T-helper 1 cell treated with Interleukin-12 subunit alpha and Interleukin-12 subunit beta and Interleukin-4 antibody, amounts not matched to agents 30 ng/mL and 1 ng/mL, for 36 hours (primary cell): Measurements from ENCODE around the gene MAP2K7. TPM values are rescaled to one million over a fixed set of nuclear protein-coding genes. Genes with fewer than 3 reads are reported as not detected.
"Not testable (repeated sequence)": the region's sequence is repeated elsewhere in the genome, so short reads cannot be mapped to it uniquely, and the experiment has no call there.

Experiments used
- intact Hi-C: fragments of 100-400 bp; cut with micrococcal nuclease; formaldehyde crosslinking; loops from one replicate; pipeline ENCODE4 v1.15.1; 2024
- total RNA-seq: library from RNA; stranded (reverse); gene quantifications from 2 replicates; pipeline ENCODE4 v1.2.3, GENCODE V29; 2022

Gene MAP2K7
- total RNA-seq, 1 donor from 2014 or later: 45.6 TPM

DNA sequence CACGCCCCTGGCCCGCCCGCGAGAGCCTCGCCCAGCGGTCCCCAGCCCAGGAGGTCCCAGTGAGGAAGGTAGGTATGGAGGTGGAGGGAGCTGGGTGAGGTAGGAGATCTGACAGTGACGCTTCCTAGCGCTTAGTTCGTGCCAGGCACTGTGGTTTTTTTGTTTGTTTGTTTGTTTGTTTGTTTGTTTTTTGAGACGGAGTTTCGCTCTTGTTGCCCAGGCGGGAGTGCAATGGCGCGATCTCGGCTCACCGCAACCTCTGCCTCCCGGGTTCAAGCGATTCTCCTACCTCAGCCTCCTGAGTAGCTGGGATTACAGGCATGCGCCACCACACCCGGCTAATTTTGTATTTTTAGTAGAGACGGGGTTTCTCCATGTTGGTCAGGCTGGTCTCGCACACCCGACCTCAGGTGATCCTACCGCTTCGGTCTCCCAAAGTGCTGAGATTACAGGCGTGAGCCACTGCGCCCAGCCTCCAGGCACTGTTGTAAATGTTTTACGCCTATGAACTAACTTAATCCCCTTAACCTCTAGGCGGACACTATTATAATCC, 14.5 kb downstream of the MAP2K7 start:
- intact Hi-C loops: not testable (repeated sequence)

GRCh38 chr19:7918615-7919421, 15.1 kb downstream of the MAP2K7 start:
- intact Hi-C loops: no loop called here

GRCh38 chr19:7919610-7920518, 16.2 kb downstream of the MAP2K7 start, which contains the start of gene SNAPC2:
Gene SNAPC2 (plus strand): TSS chr19:7920338. CDS start chr19:7920367, 29 bp downstream.
- intact Hi-C loops: loop anchor here (1.0 to 10.0 kb wide), 18 partner anchors 17 to 1873 kb away; partner anchors contain the start of genes ALKBH7, ELAVL1, MAP2K7 and MARCHF2

- intact Hi-C loops: loop anchor here (1.0 to 10.0 kb wide), 18 partner anchors 17 to 1872 kb away; partner anchors contain the start of genes ALKBH7, ELAVL1, MAP2K7 and MARCHF2
Observed at GRCh38 chr19:7920519-7921301, 17.0 kb downstream of the MAP2K7 start.

GRCh38 chr19:7921302-7921966, 17.8 kb downstream of the MAP2K7 start:
- intact Hi-C loops: loop anchor here (2.0 to 10.0 kb wide), 9 partner anchors 69 to 1871 kb away; partner anchors contain the start of genes ALKBH7, ELAVL1, NDUFA7 and PNPLA6

GRCh38 chr19:7921967-7922835, 18.5 kb downstream of the MAP2K7 start:
- intact Hi-C loops: loop anchor here (2.0 to 10.0 kb wide), 9 partner anchors 69 to 1871 kb away; partner anchors contain the start of genes ALKBH7, ELAVL1, NDUFA7 and PNPLA6

DNA sequence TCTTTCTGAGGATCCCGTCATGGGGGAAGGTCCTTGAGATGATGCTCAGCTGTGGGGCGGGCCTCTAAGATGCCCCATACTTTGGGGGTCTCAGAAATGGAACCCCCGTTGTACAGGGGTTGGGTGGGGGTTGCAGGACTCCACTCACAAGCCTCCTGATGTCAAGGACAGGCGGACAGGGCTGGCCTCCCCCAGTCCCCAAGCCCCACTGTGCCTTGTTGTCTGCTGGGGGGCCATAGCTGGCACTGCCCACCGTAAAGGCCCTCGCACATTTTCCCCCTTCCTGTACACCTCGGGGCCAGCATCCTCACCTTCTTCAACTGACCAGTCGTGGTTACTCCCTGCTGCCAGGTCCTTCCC, 19.1 kb downstream of the MAP2K7 start:
- intact Hi-C loops: loop anchor here (5.0 to 10.0 kb wide), 4 partner anchors 241 to 1551 kb away; partner anchors contain the start of genes ALKBH7, NDUFA7, RPS28 and TRAPPC5

- intact Hi-C loops: loop anchor here (5.0 to 10.0 kb wide), 4 partner anchors 241 to 1551 kb away; partner anchors contain the start of genes ALKBH7, NDUFA7, RPS28 and TRAPPC5
Observed at GRCh38 chr19:7923295-7924191, 19.9 kb downstream of the MAP2K7 start.

DNA sequence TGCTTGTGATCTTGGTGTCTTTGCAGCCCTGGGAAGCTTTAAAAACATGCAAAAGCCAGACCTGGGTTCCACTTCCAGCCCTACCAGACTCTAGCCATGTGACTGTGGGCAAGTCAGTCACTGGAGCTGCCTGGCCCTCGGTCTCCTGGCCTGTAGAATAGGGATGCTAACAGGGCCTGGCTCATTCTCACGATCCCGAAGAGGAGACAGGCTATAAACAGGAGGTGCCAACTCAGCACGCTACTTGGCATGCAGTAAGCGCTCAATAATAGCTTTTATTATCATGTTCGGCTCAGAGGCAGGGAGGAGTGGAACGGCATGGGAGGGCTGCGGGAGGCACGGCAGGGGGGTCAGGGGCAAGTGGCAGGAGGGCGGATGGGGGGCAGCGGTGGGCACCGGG, 20.6 kb downstream of the MAP2K7 start:
- intact Hi-C loops: loop anchor here (5.0 to 10.0 kb wide), 4 partner anchors 242 to 1552 kb away; partner anchors contain the start of genes ALKBH7, NDUFA7, RPS28 and TRAPPC5

DNA sequence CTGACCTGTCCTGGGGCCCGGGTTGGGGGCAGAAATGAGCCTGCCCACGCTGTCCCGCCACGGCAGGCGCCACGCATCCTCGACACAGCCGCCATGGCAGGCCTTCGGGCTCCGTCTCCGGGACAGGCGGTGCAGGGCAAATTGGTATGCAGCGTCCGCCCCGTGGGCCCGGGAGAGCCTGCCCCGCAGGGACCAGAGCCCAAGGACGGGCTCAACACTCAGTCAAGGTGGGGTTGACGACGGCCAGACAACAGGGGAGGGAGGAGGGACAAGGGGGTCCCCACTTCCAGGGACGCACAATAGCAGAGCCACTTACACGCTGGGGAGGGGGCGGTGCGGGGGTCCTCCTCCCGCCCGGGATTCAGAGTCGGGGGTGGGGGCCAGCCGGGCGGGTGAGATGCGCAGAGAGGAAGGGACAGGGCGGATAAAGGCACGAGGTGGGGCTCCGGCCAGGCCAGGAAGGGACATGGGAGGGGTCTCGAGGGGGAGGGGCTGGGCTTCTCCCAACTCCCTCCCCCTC, 21.0 kb downstream of the MAP2K7 start:
- intact Hi-C loops: loop anchor here (1.0 to 10.0 kb wide), 6 partner anchors 19 to 1552 kb away; partner anchors contain the start of genes ALKBH7, NDUFA7, RPS28 and TIMM44

- intact Hi-C loops: loop anchor here (1.0 to 10.0 kb wide), 4 partner anchors 18 to 589 kb away; partner anchors contain the start of genes NDUFA7, RPS28, TIMM44 and ZNF414
Observed at GRCh38 chr19:7925171-7925851, 21.6 kb downstream of the MAP2K7 start.

GRCh38 chr19:7926021-7926726, 22.5 kb downstream of the MAP2K7 start, which contains the start of gene CTXN1:
Gene CTXN1 (minus strand): TSS chr19:7926135. CDS start chr19:7925538, 597 bp downstream.
- intact Hi-C loops: loop anchor here (10.0 kb wide), 2 partner anchors 399 to 589 kb away; partner anchors contain the start of genes NDUFA7, RPS28 and ZNF414

- intact Hi-C loops: loop anchor here (10.0 kb wide), 2 partner anchors 398 to 588 kb away; partner anchors contain the start of genes NDUFA7, RPS28 and ZNF414
Observed at GRCh38 chr19:7926727-7927604, 23.3 kb downstream of the MAP2K7 start.

GRCh38 chr19:7927605-7928333, 24.1 kb downstream of the MAP2K7 start:
- intact Hi-C loops: loop anchor here (10.0 kb wide), 2 partner anchors 397 to 587 kb away; partner anchors contain the start of genes NDUFA7, RPS28 and ZNF414
